HG03039 (cell line): ENCODE results near the gene FAM53B.

Experiments used
- ATAC-seq: cut with Tn5 transposase; IDR thresholded peaks from one replicate; pipeline ENCODE4 v1.9.1; 2021; ENCODE audit warnings: mild to moderate bottlenecking, moderate library complexity; ENCODE audit not compliant: unreplicated experiment

The FAM53B gene

DNA sequence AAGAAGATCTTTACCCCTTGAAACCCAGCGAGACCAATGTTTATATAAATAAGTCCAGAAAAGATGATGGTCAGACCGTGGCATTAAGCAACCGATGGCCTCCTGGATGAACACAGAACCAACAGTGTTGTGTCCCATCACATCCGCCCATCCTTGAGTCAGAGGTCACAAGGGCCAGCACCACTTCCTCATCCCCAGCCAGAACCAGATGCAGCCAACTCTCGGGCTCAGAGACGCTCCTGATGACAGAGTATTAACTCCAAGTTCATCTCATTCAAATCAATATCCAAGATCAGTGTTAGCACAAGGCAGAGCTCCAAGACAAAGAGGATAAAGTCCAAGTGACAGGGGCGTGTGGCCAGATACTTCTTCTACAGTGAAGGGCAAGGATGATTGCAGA lies 63.5 kb downstream of the FAM53B start:
- ATAC-seq: no peak

DNA sequence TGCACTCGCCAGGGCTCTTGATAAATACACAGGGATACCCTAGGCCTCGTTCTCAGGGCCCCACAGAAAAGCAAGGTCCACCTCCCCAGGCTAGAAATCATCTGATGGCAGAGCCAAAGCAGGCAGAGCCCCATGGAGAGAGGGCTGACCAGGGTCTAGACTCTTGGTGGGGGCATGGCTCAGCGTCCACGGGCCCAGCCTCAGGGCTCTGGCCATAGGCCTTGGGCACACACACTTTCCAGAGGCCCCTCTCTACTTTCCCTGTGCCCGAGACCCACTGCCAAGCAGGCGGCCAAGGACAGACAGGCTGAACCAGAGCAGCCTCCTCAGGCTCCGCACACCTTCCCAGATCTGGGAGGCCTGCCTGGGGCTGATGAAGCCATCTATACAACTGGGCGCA lies 64.8 kb downstream of the FAM53B start:
- ATAC-seq: no peak

GRCh38 chr10:124678557-124679240 lies 65.5 kb downstream of the FAM53B start:
- no peak for ATAC-seq

- ATAC-seq: no peak
Observed at GRCh38 chr10:124677749-124678556, 66.2 kb downstream of the FAM53B start.

DNA sequence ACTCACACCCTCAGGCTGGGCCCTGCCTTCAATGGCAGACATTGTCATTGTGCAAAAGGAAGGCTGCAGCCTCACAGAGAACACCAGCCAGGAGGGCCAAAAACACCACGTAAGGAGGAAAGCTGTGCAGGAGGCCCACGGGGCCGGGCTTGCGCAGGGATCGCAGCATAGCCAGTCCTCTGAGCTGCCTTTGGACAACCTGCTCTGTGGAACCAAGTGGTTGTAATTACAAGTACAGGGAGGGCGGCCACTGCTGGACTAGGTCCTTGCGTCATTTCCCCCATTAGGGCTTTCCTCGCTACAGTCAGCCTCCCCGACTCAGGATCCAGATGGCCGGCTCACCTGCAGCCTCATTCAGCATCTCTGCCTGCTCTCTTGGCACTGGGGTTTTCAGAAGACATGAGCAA lies 66.9 kb downstream of the FAM53B start:
- no peak for ATAC-seq

GRCh38 chr10:124676416-124677062 lies 67.6 kb downstream of the FAM53B start:
- ATAC-seq: no peak

- no peak for ATAC-seq
Observed at GRCh38 chr10:124675824-124676223, 68.4 kb downstream of the FAM53B start.

DNA sequence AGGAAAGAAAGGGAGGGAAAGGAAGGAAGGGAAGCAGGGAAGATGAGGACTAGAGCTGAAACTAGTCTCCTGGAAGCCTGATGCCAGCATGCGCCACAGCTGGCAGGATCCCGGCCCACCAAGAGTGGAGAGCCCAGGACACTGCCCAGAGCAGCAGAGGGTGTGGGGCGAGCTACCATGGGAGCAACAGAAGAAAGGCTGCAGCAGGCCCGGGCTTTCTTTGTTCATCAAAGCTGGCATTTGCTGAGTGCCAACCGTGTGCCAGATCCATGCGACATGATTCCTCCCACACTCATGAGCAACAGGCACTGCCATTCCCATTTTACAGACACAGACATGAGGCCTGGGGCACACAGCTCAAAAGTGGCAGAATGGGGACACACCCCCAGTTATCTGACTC lies 68.9 kb downstream of the FAM53B start:
- no peak for ATAC-seq

DNA sequence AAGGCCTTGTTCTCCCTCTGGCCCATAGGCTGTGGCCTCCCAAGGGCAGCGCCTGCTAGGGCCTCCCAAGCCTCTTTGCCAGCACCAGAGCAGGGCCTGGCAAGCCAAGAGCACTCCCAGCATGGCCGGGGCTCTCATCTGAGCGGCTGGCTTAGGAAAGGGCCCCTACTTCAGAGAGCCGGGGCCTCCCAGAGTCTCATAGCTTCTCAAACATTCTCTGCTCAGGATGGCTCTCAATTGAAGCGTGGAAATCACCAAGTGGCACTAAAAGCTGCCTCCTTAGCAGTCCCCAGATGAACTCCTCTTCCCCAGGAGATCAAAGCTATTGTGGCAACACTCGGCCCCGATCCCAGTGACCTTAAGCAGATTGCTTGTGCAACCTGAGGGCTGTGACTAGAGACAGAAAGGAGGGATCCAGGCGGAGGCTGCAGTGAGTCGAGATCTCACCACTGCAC lies 69.4 kb downstream of the FAM53B start:
- no peak for ATAC-seq

DNA sequence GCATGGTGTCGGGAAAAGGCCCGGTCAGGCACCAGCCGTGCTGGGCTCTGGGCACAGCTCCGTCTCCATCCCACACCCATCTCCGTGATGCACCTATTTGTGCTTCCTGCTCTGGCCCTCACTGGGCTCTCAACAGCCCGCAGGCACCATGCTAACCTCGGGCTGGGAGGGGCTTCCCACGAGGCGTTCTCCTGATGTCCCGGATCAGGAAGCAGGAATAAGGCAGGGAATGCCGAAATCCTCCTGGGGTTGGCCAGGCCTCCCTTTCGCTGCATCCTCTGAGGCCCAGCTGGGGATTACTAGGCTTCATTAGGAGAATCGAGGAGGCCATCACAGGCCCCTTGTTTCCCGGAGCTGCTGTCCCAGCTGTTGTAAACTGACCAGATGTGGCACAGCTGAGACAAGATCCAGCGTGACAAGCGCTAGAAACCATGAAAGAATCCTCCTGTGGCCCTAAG lies 72.0 kb downstream of the FAM53B start:
- no peak for ATAC-seq

GRCh38 chr10:124671486-124672075 lies 72.6 kb downstream of the FAM53B start:
- ATAC-seq: no peak

DNA sequence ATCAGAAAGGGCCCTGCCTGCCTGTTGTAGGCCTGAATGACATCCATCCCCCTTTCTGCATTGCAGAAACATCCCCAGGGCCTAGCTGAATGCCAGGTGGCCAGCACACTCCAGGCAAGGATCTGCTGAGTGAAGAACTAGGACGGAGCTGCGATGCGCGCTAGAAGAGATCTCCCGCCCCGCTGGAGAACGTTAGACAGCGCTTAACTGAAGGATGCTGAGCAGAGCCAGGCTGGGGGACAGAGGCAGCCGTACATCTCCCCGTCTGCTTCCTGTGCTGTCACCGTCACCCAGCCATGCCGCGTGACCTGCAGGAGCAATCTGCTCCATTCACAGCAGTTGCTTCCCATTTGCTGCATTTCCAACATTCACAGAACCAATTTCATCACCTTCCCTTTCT lies 73.3 kb downstream of the FAM53B start:
- no peak for ATAC-seq

GRCh38 chr10:124669824-124670654 lies 74.1 kb downstream of the FAM53B start:
- ATAC-seq: no peak

- no peak for ATAC-seq
Observed at GRCh38 chr10:124669141-124669823, 74.9 kb downstream of the FAM53B start.

- no peak for ATAC-seq
Observed at GRCh38 chr10:124668517-124669051, 75.6 kb downstream of the FAM53B start.

- no peak for ATAC-seq
Observed at GRCh38 chr10:124667425-124668345, 76.5 kb downstream of the FAM53B start.

- ATAC-seq: no peak
Observed at GRCh38 chr10:124666494-124666893, 77.7 kb downstream of the FAM53B start.

DNA sequence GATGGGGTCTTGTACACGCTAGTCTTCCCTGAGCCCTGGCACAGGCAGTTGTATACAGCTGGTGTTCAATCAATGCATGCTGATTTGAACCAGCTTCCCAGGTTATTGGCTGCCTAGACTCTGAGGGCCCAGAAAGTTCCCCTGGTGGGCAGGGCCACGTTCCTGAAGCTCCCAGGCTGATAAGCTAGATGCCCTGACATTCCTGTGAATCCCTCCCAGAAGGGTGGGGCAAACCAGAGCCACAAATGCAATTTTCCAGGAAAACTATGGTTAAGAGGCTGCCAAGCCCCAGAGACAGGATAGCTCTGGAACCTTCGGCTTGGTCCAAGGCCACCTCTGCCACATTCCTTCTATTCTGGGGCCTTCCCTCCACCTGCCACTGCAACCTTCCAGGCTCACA lies 78.2 kb downstream of the FAM53B start:
- no peak for ATAC-seq

DNA sequence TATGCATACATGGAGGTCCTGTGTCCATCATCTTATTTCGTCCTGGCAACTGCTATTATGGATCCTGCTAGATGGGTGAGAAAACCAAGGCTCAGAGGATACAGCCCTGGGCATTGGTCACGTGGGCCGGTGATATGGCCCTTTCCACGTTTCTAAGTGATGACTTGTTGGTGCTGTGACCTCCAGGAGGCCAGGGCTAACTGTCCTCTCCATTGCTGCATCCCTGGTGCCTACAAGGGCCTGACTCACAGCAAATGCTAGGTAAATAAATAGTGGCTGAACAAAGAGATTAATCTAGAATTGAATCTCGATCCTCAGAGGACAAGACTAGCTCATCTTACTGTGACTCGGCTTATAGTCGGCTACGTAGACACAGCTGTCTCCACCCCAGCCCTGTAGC lies 78.6 kb downstream of the FAM53B start:
- ATAC-seq: no peak
